HepG2 (cell line): Measurements from ENCODE around the gene PAPPA2. TPM values are rescaled to one million over a fixed set of nuclear protein-coding genes. Genes with fewer than 3 reads are reported as not detected.

ENCODE experiments used
- ATAC-seq: fragments of 200-7000 bp; cut with Tn5 transposase; 3 replicates; pipeline ENCODE4 v1.9.1; 2020; ENCODE audit warnings: mild to moderate bottlenecking, moderate library complexity
- BruUV-seq: library from RNA; stranded (reverse); fragments of 400-500 nt; replicated peaks from 2 replicates; lab custom pipeline; 2021; lab: Mats Ljungman, UMichigan
- CTCF ChIA-PET: fragments of 300-600 bp; formaldehyde crosslinking; extraction: SDS; loops from one replicate; lab custom pipeline; 2021; ENCODE audit warnings: low total read pairs, inconsistent platforms, low intra/inter-chr PET ratio; lab: Yijun Ruan, JAX
- POLR2A ChIA-PET: fragments of 350-600 bp; sonication (Branson Sonifier 250); formaldehyde crosslinking; loops from one replicate; lab custom pipeline; 2020; ENCODE audit warnings: antibody characterized with exemption, inconsistent platforms; lab: Yijun Ruan, JAX
- DNase-seq: peaks from one replicate; pipeline ENCODE4 v3.0.0-alpha.2; 2015; ENCODE audit warnings: low spot score
- FAIRE-seq: peaks from 3 replicates; lab custom pipeline; 2011; peaks lifted over from hg19 to GRCh38; lab: Jason Lieb, UNC
- H2AFZ ChIP-seq: one replicate; pipeline ENCODE4 v1.6.1; 2011; ENCODE audit warnings: low read length, inconsistent platforms
- H3K27ac ChIP-seq: fragments of 300-600 bp; 3 replicates; pipeline ENCODE4 v1.8.0; 2011; ENCODE audit warnings: mixed run types, mild to moderate bottlenecking, mixed read lengths, low read length, inconsistent platforms; ENCODE audit not compliant: insufficient read depth; ENCODE audit errors: extremely low read length
- H3K27me3 ChIP-seq, 2 experiments: fragments of 200-600 bp in 1 of 2; 2 replicates in 1 of 2; 3 replicates in 1 of 2; pipeline versions ENCODE4 v1.6.0 to v1.8.0; 2011; ENCODE audit warnings: low read length in 2 of 2, mild to moderate bottlenecking in 2 of 2, moderate library complexity in 2 of 2, inconsistent platforms in 1 of 2; ENCODE audit not compliant: insufficient read depth in 2 of 2, control insufficient read depth in 1 of 2
- H3K36me3 ChIP-seq, 2 experiments: fragments of 200-600 bp in 1 of 2; replicated peaks in 1 of 2; 2 replicates in 1 of 2; 3 replicates in 1 of 2; pipeline versions ENCODE4 v1.5.1 to v1.8.0; 2011; ENCODE audit warnings: low read length in 2 of 2, inconsistent platforms in 1 of 2; ENCODE audit not compliant: insufficient read depth in 2 of 2, control insufficient read depth in 1 of 2
- H3K4me1 ChIP-seq: 2 replicates; pipeline ENCODE4 v1.5.1; 2012; ENCODE audit warnings: low read length, inconsistent platforms; ENCODE audit not compliant: insufficient read depth
- H3K4me2 ChIP-seq: 2 replicates; pipeline ENCODE4 v1.6.0; 2011; ENCODE audit warnings: low read depth, low read length, inconsistent platforms
- H3K4me3 ChIP-seq, 3 experiments: fragments of 200-600 bp in 1 of 3; sonication (generic), shearing (Covaris generic) in 1 of 3; replicated peaks in 1 of 3; 2 replicates each; pipeline ENCODE4 v1.5.1; 2011 to 2016; ENCODE audit warnings: low read length in 3 of 3, inconsistent platforms in 2 of 3, low read depth in 2 of 3, mild to moderate bottlenecking in 2 of 3, control low read depth in 1 of 3, mixed read lengths in 1 of 3; ENCODE audit not compliant: insufficient read depth in 1 of 3
- H3K79me2 ChIP-seq: one replicate; pipeline ENCODE4 v1.6.1; 2011; ENCODE audit warnings: low read length, inconsistent platforms; ENCODE audit not compliant: insufficient read depth
- H3K9ac ChIP-seq: 2 replicates; pipeline ENCODE4 v1.6.0; 2011; ENCODE audit warnings: mild to moderate bottlenecking, low read depth, low read length, inconsistent platforms; ENCODE audit not compliant: insufficient read depth
- H3K9me3 ChIP-seq: 2 replicates; pipeline ENCODE4 v1.5.1; 2012; ENCODE audit warnings: mild to moderate bottlenecking, low read length
- H4K20me1 ChIP-seq: 2 replicates; pipeline ENCODE4 v1.6.0; 2011; ENCODE audit warnings: inconsistent platforms, mild to moderate bottlenecking, low read length, moderate library complexity; ENCODE audit not compliant: insufficient read depth
- AKAP8 ChIP-seq: sonication (generic); formaldehyde crosslinking; IDR thresholded peaks from 2 replicates; pipeline ENCODE4 v1.5.1; 2020; ENCODE audit warnings: mild to moderate bottlenecking, missing genetic modification reagents
- FOSL1 ChIP-seq: sonication (generic); formaldehyde crosslinking; IDR thresholded peaks from 2 replicates; pipeline ENCODE4 v1.9.0; 2021; ENCODE audit warnings: missing genetic modification reagents, borderline replicate concordance
- JARID2 ChIP-seq: sonication (generic); formaldehyde crosslinking; IDR thresholded peaks from 2 replicates; pipeline ENCODE4 v1.8.1; 2023; ENCODE audit warnings: missing genetic modification reagents, inconsistent platforms; ENCODE audit not compliant: insufficient replicate concordance
- KIAA2018 ChIP-seq: sonication (generic); formaldehyde crosslinking; IDR thresholded peaks from 2 replicates; pipeline ENCODE4 v1.5.0; 2020; ENCODE audit warnings: mild to moderate bottlenecking, missing genetic modification reagents, borderline replicate concordance
- MYPOP ChIP-seq: sonication (generic); formaldehyde crosslinking; IDR thresholded peaks from 2 replicates; pipeline ENCODE4 v1.8.1; 2023; ENCODE audit warnings: mild to moderate bottlenecking, moderate library complexity, missing genetic modification reagents
- RARG ChIP-seq: sonication (generic); formaldehyde crosslinking; IDR thresholded peaks from 2 replicates; pipeline ENCODE4 v1.4.0; 2020; ENCODE audit warnings: low read depth, mild to moderate bottlenecking, missing genetic modification reagents
- RBAK ChIP-seq: sonication (generic); formaldehyde crosslinking; IDR thresholded peaks from 2 replicates; pipeline ENCODE4 v1.5.1; 2020; ENCODE audit warnings: mild to moderate bottlenecking, missing genetic modification reagents
- SRSF9 ChIP-seq: fragments of 200-400 bp; formaldehyde crosslinking; IDR thresholded peaks from 2 replicates; pipeline ENCODE4 v1.6.1; 2018; ENCODE audit warnings: borderline replicate concordance, mild to moderate bottlenecking, low read depth, low read length; ENCODE audit not compliant: insufficient read depth, poor library complexity, severe bottlenecking
- ZNF446 ChIP-seq: sonication (generic); formaldehyde crosslinking; IDR thresholded peaks from 2 replicates; pipeline ENCODE4 v1.5.0; 2020; ENCODE audit warnings: mild to moderate bottlenecking, missing genetic modification reagents
- ZNF503 ChIP-seq: sonication (generic); formaldehyde crosslinking; IDR thresholded peaks from 2 replicates; pipeline ENCODE4 v1.4.0; 2020; ENCODE audit warnings: missing genetic modification reagents
- ZNF563 ChIP-seq: sonication (generic); formaldehyde crosslinking; IDR thresholded peaks from 2 replicates; pipeline ENCODE4 v1.8.0; 2022; ENCODE audit warnings: mild to moderate bottlenecking, moderate library complexity, missing genetic modification reagents
- ZNF619 ChIP-seq: sonication (generic); formaldehyde crosslinking; IDR thresholded peaks from 2 replicates; pipeline ENCODE4 v1.4.0; 2020; ENCODE audit warnings: mild to moderate bottlenecking, missing genetic modification reagents
- WGBS: methylation state at CpG from one replicate; pipeline ENCODE4 v1.1.6; 2017; ENCODE audit warnings: low lambda C conversion rate; 5-methylcytosine and 5-hydroxymethylcytosine counted together
- in situ Hi-C: cut with HindIII; loops from 2 replicates; pipeline ENCODE4 v1.10.0; 2017; ENCODE audit warnings: low pct_unique_long_range_greater_than_20kb; ENCODE audit not compliant: extremely low pct_ligation_motif_present
- intact Hi-C: fragments of 100-400 bp; cut with micrococcal nuclease; formaldehyde crosslinking; loops from one replicate; pipeline ENCODE4 v1.10.0; 2022; ENCODE audit not compliant: unreplicated experiment
- polyA plus RNA-seq, 8 experiments: library from polyadenylated mRNA; depleted of rRNA in 3 of 8; stranded (reverse) in 7 of 8; unstranded in 1 of 8; fragments of >200 nt; fragmentation: Illumina TruSeq in 4 of 8; extraction: Trizol in 4 of 8; gene quantifications; 2 replicates each; pipeline versions ENCODE4 v1.2.1 to v1.2.3, GENCODE V29; 2011 to 2016; ENCODE audit warnings: low read depth in 4 of 8, missing spikeins in 1 of 8, mixed read lengths in 1 of 8; ENCODE audit not compliant: insufficient read depth in 1 of 8
- total RNA-seq, 5 experiments: library from RNA; depleted of rRNA; stranded (reverse); fragments of >200 nt; fragmentation: Illumina TruSeq; extraction: Trizol; gene quantifications; 2 replicates each; pipeline ENCODE4 v1.2.3, GENCODE V29; 2016; ENCODE audit warnings: low read depth in 1 of 5

PAPPA2 gene
- total and polyA plus RNA-seq, 2 of the 13 experiments (the other 11 are each of a cell fraction or from before 2014, with no cell fraction given), result 0.01 TPM; not detected in 1

- Histone ChIP-seq H2AFZ (no peak overlapping the region), H3K9ac (no peak overlapping the region), H3K27me3 (0 out of 5 replicates have a peak, but pooled peaks cover 0 to 3% of the 10 kb centered on the region in 2 experiments), H3K9me3 (no peaks in the 10 kb centered on the region), H3K27ac (no peak overlapping the region), H3K4me2 (no peak overlapping the region), H4K20me1 (no peaks in the 10 kb centered on the region), H3K36me3 (no peaks in the 10 kb centered on the region), H3K4me3 (no peak overlapping the region), H3K79me2 (no peaks in the 10 kb centered on the region), H3K4me1 (no peaks in the 10 kb centered on the region)
- ChIA-PET POLR2A (no interaction called here), CTCF (interaction anchor here (3.0 kb wide), 1 partner anchor 319 kb away, joined by 31 read pairs; no protein-coding TSS in a partner anchor)
- WGBS, result 14% methylated on average over 4 of the region's 12 CpGs
- in situ Hi-C loops, result loop anchor here (25.0 kb wide), 1 partner anchor 908 kb away; no protein-coding TSS in a partner anchor
- FAIRE-seq (no peak), ATAC-seq (peak; percentile 84), DNase-seq (no peak)
- intact Hi-C loops, result no loop called here
- BruUV-seq, result no TSS peak
- TF ChIP-seq KIAA2018 (CRISPR knock-in tag) (no peak), ZNF503 (CRISPR knock-in tag) (no peak), ZNF563 (no peak), SRSF9 (no peak), ZNF446 (CRISPR knock-in tag) (no peak), JARID2 (CRISPR knock-in tag) (no peak), AKAP8 (no peak), FOSL1 (CRISPR knock-in tag) (no peak), ZNF619 (no peak), RARG (CRISPR knock-in tag) (no peak), MYPOP (CRISPR knock-in tag) (no peak), RBAK (CRISPR knock-in tag) (no peak)
These were observed 416.0 kb downstream of the PAPPA2 start for GRCh38 chr1:176878750-176879536.
